Lower lobe of right lung (tissue), 2 donors: ENCODE results near the gene HSPA12B. TPM values are rescaled to one million over a fixed set of nuclear protein-coding genes. Genes with fewer than 3 reads are reported as not detected.
A peak's percentile ranks its signal among the peaks of the same experiment; 100 is the strongest.

ENCODE experiments used
- ATAC-seq, 2 donors: fragments of 200-7000 bp; cut with Tn5 transposase; one replicate each; pipeline ENCODE4 v1.9.1; 2020 to 2022; ENCODE audit warnings: mild to moderate bottlenecking in 2 of 2, moderate library complexity in 2 of 2
- DNase-seq: peaks from one replicate; pipeline ENCODE4 v3.0.0-alpha.2; 2020
- H3K27ac ChIP-seq: fragments of 200-600 bp; one replicate; pipeline ENCODE4 v1.8.0; 2022
- H3K27me3 ChIP-seq: fragments of 200-600 bp; one replicate; pipeline ENCODE4 v1.8.0; 2022; ENCODE audit warnings: low read depth
- H3K36me3 ChIP-seq: fragments of 200-600 bp; one replicate; pipeline ENCODE4 v1.8.0; 2022; ENCODE audit warnings: mild to moderate bottlenecking
- H3K4me1 ChIP-seq: fragments of 200-600 bp; one replicate; pipeline ENCODE4 v1.8.0; 2022
- H3K4me3 ChIP-seq: fragments of 200-600 bp; one replicate; pipeline ENCODE4 v1.8.0; 2022; ENCODE audit warnings: mild to moderate bottlenecking
- H3K9me3 ChIP-seq: fragments of 200-600 bp; one replicate; pipeline ENCODE4 v1.8.0; 2022
- intact Hi-C: fragments of 100-400 bp; cut with DNase I; formaldehyde crosslinking; loops from one replicate; pipeline ENCODE4 v1.11.0; 2022
- total RNA-seq: library from RNA; stranded (reverse); fragmentation: NEBNext Ultra II Directional; extraction: Animal tissue kit (Norgen Biotek cat#: 25700); gene quantifications from one replicate; pipeline ENCODE4 v1.2.1, GENCODE V29; 2021
- TF ChIP-seq, protein P1 (sequence below): fragments of 200-600 bp; IDR thresholded peaks from one replicate; pipeline ENCODE4 v1.8.0; 2022; ENCODE audit warnings: antibody characterized with exemption, mild to moderate bottlenecking
- donor health status: DM: no; HTN: yes; CAD: no; lungs with severe emphysema.

Gene HSPA12B
- total RNA-seq, 1 donor from 2014 or later, result 36.9 TPM

DNA sequence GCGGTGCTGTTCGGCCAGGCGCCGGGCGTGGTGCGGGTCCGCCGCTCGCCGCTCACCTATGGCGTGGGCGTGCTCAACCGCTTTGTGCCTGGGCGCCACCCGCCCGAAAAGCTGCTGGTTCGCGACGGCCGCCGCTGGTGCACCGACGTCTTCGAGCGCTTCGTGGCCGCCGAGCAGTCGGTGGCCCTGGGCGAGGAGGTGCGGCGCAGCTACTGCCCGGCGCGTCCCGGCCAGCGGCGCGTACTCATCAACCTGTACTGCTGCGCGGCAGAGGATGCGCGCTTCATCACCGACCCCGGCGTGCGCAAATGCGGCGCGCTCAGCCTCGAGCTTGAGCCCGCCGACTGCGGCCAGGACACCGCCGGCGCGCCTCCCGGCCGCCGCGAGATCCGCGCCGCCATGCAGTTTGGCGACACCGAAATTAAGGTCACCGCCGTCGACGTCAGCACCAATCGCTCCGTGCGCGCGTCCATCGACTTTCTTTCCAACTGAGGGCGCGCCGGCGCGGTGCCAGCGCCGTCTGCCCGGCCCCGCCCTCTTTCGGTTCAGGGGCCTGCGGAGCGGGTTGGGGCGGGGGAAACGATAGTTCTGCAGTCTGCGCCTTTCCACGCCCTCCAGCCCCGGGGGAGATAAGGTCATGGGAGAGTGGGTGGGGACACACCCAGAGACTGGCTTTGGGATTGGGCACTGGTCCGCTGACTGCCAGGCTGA, 19.3 kb downstream of the HSPA12B start:
- TF ChIP-seq, protein P1, sequence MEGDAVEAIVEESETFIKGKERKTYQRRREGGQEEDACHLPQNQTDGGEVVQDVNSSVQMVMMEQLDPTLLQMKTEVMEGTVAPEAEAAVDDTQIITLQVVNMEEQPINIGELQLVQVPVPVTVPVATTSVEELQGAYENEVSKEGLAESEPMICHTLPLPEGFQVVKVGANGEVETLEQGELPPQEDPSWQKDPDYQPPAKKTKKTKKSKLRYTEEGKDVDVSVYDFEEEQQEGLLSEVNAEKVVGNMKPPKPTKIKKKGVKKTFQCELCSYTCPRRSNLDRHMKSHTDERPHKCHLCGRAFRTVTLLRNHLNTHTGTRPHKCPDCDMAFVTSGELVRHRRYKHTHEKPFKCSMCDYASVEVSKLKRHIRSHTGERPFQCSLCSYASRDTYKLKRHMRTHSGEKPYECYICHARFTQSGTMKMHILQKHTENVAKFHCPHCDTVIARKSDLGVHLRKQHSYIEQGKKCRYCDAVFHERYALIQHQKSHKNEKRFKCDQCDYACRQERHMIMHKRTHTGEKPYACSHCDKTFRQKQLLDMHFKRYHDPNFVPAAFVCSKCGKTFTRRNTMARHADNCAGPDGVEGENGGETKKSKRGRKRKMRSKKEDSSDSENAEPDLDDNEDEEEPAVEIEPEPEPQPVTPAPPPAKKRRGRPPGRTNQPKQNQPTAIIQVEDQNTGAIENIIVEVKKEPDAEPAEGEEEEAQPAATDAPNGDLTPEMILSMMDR, result no peak
- Histone ChIP-seq H3K4me1 (peaks cover 29% of the 10 kb centered on the region), H3K9me3 (no peaks in the 10 kb centered on the region), H3K27ac (no peak overlapping the region), H3K4me3 (peak overlapping the region; percentile 48), H3K27me3 (peaks cover 5% of the 10 kb centered on the region), H3K36me3 (peaks cover 26% of the 10 kb centered on the region)
- ATAC-seq (peak; percentile 62 to 71), DNase-seq (peak; percentile 82)
- intact Hi-C loops, result no loop called here

DNA sequence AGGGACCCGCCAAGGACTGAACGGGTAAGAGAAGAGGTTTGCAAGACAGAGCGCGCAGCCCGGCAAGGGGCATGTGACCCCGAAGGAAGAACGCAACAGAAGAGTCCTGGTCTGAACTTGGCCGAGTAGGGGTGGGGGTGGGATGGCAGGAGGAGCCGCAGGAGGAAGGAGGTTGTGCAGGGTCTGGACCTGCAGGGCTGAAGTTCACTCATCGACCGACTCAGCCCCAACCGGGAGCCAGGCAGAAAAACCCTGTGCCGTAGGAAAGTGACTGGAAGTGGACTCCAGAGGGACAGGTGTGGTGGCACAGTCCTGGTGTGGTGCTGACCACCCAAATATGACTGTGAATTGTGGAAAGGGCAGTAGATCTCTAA, 19.9 kb downstream of the HSPA12B start:
- H3K9me3 ChIP-seq, result no peaks in the 10 kb centered on the region
- TF ChIP-seq, protein P1, result no peak
- intact Hi-C loops, result no loop called here
- peaks cover 29% of the 10 kb centered on the region for H3K4me1 ChIP-seq
- peaks cover 21% of the 10 kb centered on the region for H3K36me3 ChIP-seq
- no peak for ATAC-seq
- no peak overlapping the region for H3K27ac ChIP-seq
- peak overlapping the region; percentile 48 for H3K4me3 ChIP-seq
- no peak for DNase-seq
- H3K27me3 ChIP-seq, result peaks cover 5% of the 10 kb centered on the region

DNA sequence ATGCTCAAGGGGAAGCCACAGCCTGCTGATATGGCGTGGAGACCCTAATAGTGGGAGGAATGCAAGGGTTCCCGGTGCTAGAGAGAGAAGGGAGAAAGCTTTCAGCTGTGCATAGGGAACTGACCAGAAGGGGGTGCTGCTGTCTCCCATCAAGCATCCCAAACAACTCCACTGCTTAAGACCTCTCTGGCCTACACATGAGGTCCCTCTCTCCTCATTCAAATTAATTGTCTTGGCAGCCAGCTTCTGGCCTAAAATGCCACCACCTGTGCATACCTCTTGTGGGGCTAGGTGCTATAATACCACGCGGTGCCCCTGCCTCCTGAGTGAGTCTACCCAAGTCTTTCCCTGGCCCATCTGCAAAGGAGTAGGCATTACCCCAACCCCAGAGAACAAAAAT, 20.6 kb downstream of the HSPA12B start:
- Histone ChIP-seq H3K4me1 (peaks cover 29% of the 10 kb centered on the region), H3K27me3 (peaks cover 5% of the 10 kb centered on the region), H3K27ac (no peak overlapping the region), H3K4me3 (no peak overlapping the region), H3K9me3 (no peaks in the 10 kb centered on the region), H3K36me3 (peaks cover 19% of the 10 kb centered on the region)
- TF ChIP-seq, protein P1, result peak; percentile 81
- intact Hi-C loops, result no loop called here
- DNase-seq, result no peak
- ATAC-seq, result peak; percentile 74 to 79

DNA sequence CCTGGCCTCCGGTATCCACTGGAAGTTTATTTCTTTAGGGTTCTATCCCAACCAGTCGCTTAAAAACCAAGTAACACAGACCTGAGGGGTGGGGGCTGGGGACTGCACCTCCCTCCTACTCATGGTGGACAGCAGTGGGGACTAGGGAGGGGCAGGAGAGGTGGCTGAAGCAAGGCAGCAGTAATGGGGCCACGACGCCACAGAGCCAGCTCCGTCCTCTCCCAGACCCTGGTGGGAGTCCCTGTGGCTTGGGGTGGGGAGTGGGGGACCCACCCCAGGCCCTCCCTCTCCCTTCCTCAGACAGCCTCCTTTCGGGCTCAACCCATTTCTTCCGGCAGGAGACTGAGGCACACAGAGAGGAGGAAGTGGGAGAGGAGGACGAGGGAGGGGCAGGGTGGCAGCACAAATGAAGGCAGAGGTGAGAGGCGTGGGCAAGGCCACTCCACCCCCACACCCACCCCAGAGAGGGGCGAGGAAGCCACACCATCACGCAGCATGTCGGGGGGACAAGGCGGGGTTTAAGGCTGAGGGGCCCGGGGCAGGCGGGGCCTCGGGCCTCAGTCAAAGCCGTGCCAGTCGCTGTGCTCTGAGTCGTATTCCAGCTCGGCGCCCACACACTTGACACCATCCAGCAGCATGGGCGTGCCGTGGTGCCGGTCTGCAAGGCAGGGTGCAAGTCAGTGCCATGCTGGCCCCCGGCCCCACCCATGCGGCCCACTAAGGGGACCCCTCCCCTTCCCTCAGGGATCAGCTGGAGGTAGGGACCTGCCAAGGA, 21.2 kb downstream of the HSPA12B start:
- peaks cover 5% of the 10 kb centered on the region for H3K27me3 ChIP-seq
- TF ChIP-seq, protein P1, result no peak
- ATAC-seq (peak in 1 of 2 donors; percentile 1), DNase-seq (peak; percentile 62)
- H3K27ac ChIP-seq, result no peak overlapping the region
- H3K9me3 ChIP-seq, result no peaks in the 10 kb centered on the region
- no peak overlapping the region for H3K4me3 ChIP-seq
- intact Hi-C loops, result no loop called here
- peaks cover 29% of the 10 kb centered on the region for H3K4me1 ChIP-seq
- peaks cover 19% of the 10 kb centered on the region for H3K36me3 ChIP-seq

DNA sequence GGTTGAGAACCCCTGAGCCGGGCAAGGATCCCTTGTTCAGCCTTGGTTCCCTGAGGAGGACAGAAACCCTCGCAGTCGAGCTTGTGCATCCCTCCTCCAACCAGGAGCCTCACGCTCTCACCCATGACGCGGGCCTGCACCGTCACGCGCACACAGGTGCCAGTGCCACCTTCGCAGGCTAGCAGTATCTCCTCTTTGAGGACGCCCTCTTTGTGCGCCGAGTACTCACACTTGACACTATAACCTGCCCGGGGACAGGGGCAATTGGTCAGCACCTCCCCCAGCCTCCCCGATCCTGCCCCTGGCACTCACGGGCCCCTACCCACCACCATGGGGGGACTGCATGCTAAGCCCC, 21.8 kb downstream of the HSPA12B start:
- intact Hi-C loops, result no loop called here
- DNase-seq, result no peak

More for the DNA sequence above, 21.8 kb downstream of the HSPA12B start:
- TF ChIP-seq, protein P1, result no peak
- H3K27me3 ChIP-seq, result peaks cover 5% of the 10 kb centered on the region
- H3K4me1 ChIP-seq, result peaks cover 29% of the 10 kb centered on the region
- no peaks in the 10 kb centered on the region for H3K9me3 ChIP-seq
- H3K36me3 ChIP-seq, result peaks cover 19% of the 10 kb centered on the region
- no peak overlapping the region for H3K27ac ChIP-seq
- H3K4me3 ChIP-seq, result no peak overlapping the region
- ATAC-seq, result no peak
